ENCODE data around the gene PTTG1. TPM values are rescaled to one million over a fixed set of nuclear protein-coding genes. Genes with fewer than 3 reads are reported as not detected.

Gene PTTG1
- total and polyA plus RNA-seq, 2 experiments from 2014 or later = 394 to 620 TPM

GRCh38 chr5:160449458-160449857, 27.8 kb downstream of the PTTG1 start (continued):
- TF ChIP-seq, protein P1, sequence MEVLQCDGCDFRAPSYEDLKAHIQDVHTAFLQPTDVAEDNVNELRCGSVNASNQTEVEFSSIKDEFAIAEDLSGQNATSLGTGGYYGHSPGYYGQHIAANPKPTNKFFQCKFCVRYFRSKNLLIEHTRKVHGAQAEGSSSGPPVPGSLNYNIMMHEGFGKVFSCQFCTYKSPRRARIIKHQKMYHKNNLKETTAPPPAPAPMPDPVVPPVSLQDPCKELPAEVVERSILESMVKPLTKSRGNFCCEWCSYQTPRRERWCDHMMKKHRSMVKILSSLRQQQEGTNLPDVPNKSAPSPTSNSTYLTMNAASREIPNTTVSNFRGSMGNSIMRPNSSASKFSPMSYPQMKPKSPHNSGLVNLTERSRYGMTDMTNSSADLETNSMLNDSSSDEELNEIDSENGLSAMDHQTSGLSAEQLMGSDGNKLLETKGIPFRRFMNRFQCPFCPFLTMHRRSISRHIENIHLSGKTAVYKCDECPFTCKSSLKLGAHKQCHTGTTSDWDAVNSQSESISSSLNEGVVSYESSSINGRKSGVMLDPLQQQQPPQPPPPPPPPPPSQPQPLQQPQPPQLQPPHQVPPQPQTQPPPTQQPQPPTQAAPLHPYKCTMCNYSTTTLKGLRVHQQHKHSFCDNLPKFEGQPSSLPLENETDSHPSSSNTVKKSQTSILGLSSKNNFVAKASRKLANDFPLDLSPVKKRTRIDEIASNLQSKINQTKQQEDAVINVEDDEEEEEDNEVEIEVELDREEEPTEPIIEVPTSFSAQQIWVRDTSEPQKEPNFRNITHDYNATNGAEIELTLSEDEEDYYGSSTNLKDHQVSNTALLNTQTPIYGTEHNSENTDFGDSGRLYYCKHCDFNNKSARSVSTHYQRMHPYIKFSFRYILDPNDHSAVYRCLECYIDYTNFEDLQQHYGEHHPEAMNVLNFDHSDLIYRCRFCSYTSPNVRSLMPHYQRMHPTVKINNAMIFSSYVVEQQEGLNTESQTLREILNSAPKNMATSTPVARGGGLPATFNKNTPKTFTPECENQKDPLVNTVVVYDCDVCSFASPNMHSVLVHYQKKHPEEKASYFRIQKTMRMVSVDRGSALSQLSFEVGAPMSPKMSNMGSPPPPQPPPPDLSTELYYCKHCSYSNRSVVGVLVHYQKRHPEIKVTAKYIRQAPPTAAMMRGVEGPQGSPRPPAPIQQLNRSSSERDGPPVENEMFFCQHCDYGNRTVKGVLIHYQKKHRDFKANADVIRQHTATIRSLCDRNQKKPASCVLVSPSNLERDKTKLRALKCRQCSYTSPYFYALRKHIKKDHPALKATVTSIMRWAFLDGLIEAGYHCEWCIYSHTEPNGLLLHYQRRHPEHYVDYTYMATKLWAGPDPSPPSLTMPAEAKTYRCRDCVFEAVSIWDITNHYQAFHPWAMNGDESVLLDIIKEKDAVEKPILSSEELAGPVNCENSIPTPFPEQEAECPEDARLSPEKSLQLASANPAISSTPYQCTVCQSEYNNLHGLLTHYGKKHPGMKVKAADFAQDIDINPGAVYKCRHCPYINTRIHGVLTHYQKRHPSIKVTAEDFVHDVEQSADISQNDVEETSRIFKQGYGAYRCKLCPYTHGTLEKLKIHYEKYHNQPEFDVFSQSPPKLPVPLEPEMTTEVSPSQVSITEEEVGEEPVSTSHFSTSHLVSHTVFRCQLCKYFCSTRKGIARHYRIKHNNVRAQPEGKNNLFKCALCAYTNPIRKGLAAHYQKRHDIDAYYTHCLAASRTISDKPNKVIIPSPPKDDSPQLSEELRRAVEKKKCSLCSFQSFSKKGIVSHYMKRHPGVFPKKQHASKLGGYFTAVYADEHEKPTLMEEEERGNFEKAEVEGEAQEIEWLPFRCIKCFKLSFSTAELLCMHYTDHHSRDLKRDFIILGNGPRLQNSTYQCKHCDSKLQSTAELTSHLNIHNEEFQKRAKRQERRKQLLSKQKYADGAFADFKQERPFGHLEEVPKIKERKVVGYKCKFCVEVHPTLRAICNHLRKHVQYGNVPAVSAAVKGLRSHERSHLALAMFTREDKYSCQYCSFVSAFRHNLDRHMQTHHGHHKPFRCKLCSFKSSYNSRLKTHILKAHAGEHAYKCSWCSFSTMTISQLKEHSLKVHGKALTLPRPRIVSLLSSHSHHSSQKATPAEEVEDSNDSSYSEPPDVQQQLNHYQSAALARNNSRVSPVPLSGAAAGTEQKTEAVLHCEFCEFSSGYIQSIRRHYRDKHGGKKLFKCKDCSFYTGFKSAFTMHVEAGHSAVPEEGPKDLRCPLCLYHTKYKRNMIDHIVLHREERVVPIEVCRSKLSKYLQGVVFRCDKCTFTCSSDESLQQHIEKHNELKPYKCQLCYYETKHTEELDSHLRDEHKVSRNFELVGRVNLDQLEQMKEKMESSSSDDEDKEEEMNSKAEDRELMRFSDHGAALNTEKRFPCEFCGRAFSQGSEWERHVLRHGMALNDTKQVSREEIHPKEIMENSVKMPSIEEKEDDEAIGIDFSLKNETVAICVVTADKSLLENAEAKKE (CRISPR knock-in tag; IDR thresholded peaks at IDR 0.05) = no peak
- TF ChIP-seq ZNF114 (CRISPR knock-in tag; IDR thresholded peaks at IDR 0.05) (no peak), REST (IDR thresholded peaks at IDR 0.05; ENCODE audit: unreplicated experiment) (no peak), STAT1 (IDR thresholded peaks at IDR 0.05; ENCODE audit: unreplicated experiment) (no peak), EZH2phosphoT487 (IDR thresholded peaks at IDR 0.05; ENCODE audit: unreplicated experiment) (no peak), EZH2 (IDR thresholded peaks at IDR 0.05; ENCODE audit: low read depth, unreplicated experiment) (no peak)
- TF ChIP-seq, protein P2, sequence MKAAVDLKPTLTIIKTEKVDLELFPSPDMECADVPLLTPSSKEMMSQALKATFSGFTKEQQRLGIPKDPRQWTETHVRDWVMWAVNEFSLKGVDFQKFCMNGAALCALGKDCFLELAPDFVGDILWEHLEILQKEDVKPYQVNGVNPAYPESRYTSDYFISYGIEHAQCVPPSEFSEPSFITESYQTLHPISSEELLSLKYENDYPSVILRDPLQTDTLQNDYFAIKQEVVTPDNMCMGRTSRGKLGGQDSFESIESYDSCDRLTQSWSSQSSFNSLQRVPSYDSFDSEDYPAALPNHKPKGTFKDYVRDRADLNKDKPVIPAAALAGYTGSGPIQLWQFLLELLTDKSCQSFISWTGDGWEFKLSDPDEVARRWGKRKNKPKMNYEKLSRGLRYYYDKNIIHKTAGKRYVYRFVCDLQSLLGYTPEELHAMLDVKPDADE (IDR thresholded peaks at IDR 0.05) = no peak
